Motor neuron (in vitro differentiated cells): Measurements from ENCODE around the gene METTL2A. TPM values are rescaled to one million over a fixed set of nuclear protein-coding genes. Genes with fewer than 3 reads are reported as not detected.
A peak's percentile ranks its signal among the peaks of the same experiment; 100 is the strongest.
"Not testable (repeated sequence)": the region's sequence is repeated elsewhere in the genome, so short reads cannot be mapped to it uniquely, and the experiment has no call there.

Experiments
- ATAC-seq, 8 experiments: fragments of 200-7000 bp; cut with Tn5 transposase; replicated peaks in 6 of 8; 2 replicates each; pipeline ENCODE4 v1.8.0; 2021; ENCODE audit warnings: mild to moderate bottlenecking in 8 of 8, moderate library complexity in 8 of 8
- H3K27ac ChIP-seq, 2 donors: fragments of 250-450 bp; sonication (Bioruptor Pico); 2 replicates each; pipeline ENCODE4 v1.9.0; 2021; ENCODE audit warnings: antibody characterized with exemption in 2 of 2, mild to moderate bottlenecking in 2 of 2, moderate library complexity in 1 of 2
- H3K4me1 ChIP-seq, 2 donors: fragments of 250-450 bp; sonication (Bioruptor Pico); replicated peaks in 1 of 2; 2 replicates each; pipeline ENCODE4 v1.6.1; 2021; ENCODE audit warnings: antibody characterized with exemption in 2 of 2, mild to moderate bottlenecking in 2 of 2, moderate library complexity in 1 of 2
- H3K4me3 ChIP-seq, 5 donors: fragments of 250-450 bp; sonication (Bioruptor Pico); 2 replicates each; pipeline ENCODE4 v1.9.0; 2021; ENCODE audit warnings: antibody characterized with exemption in 5 of 5, mild to moderate bottlenecking in 5 of 5, moderate library complexity in 4 of 5
- WGBS, 10 experiments: fragments of 450-650 bp; shearing (Covaris generic); methylation state at CpG; one replicate each; pipeline ENCODE4 v1.0.0; 2022; 5-methylcytosine and 5-hydroxymethylcytosine counted together
- in situ Hi-C, 9 experiments: fragments of 400-800 bp; cut with MboI; loops; one replicate each; pipeline ENCODE4 v1.15.0; 2021; ENCODE audit warnings: low sequenced_read_pairs in 9 of 9, low pct_unique_long_range_greater_than_20kb in 2 of 9; ENCODE audit not compliant: unreplicated experiment in 9 of 9
- total RNA-seq, 8 experiments: library from RNA; unstranded; fragments of 300-600 nt; gene quantifications; 2 replicates each; pipeline versions ENCODE4 v1.2.3 to v1.2.4, GENCODE V29; 2022

The METTL2A gene
- total RNA-seq, 8 experiments from 2014 or later: 21.9 to 42.3 (median 25.4) TPM

DNA sequence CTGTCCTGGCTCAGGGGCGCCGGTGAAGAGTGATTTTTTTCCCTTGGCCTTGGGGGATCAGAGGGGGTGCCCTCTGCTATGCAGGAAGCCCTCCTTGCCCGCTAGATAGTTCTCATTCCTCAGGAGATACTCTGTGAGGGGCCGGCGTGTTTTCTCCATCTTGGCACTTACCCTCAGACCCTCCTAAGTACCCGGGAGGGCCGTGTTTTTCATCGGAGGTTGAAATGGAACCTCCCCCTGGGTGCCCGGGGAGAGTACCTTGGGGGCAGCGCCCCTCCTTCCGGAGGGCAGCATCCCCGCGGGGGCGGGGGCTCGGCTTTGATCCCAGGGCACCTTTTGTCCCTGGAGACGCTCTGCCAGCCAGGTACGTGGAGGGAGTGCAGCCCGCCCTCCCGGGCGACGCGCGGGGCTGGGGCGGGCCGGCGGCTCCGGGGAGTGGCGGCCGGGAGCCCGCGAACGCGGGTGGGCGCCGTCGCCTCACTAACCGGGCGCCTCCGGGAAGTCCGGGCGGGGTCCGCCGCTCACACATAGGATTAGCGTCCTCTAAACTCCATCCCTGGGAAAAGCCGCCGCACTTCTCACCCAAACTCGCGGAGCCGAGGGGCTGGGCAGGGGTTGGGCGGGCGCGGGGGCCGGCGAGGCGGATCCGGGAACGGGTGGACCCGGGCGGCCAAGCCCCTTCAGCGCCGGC lies 54.2 kb downstream of the METTL2A start:
- H3K27ac ChIP-seq: peak overlapping the region; percentile 85 to 95
- 0 to 33% (median 30%) methylated on average over 1 to 2 of the region's 61 CpGs; no CpG with 5 or more reads in 5 of the 10 experiments for WGBS, 10 experiments
- peak overlapping the region; percentile 83 to 100 (median 100) for H3K4me3 ChIP-seq
- ATAC-seq: peak in 6 of 8 experiments; percentile 29 to 67 (median 40)
- in situ Hi-C loops: not testable (repeated sequence)
- H3K4me1 ChIP-seq: peaks cover 12 to 15% of the 10 kb centered on the region in 2 donors

DNA sequence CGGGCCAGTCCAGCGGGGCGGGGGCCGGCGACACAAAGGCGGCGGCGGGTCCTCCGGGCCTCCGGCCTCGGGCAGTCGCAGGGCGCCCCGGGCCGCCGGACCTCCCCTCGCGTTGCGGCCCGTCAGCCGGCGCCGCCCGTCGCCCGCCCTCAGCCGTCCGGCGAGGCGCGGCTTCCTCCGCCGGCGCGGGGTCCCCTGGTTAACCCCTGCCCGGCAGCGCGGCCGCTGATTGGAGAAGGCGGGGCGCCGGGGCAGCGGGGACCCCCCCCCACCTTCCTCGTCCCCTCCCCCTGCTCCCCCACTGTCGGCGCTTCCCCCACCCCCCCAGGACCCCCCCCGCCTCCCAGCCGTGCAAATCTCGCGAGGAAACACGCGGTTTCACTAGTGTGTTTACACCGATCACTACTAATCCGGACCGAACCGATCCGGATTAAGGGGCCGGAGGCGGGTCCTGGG lies 54.8 kb downstream of the METTL2A start, which contains the start of gene TLK2:
TSS of gene TLK2 (plus strand) at position 402 of the 456 bp plus-strand sequence. CDS start 2,301 bp downstream, outside the sequence.
- peak within 1 kb of the TSS; percentile 83 to 100 (median 100) for H3K4me3 ChIP-seq
- peaks cover 6 to 15% of the 10 kb centered on the region in 2 donors for H3K4me1 ChIP-seq
- ATAC-seq: peak; percentile 62 to 88 (median 84)
- in situ Hi-C loops: no loop called here
- WGBS, 10 experiments: no CpG with 5 or more reads among the region's 59 CpGs
- H3K27ac ChIP-seq: peak within 1 kb of the TSS; percentile 95 to 98

DNA sequence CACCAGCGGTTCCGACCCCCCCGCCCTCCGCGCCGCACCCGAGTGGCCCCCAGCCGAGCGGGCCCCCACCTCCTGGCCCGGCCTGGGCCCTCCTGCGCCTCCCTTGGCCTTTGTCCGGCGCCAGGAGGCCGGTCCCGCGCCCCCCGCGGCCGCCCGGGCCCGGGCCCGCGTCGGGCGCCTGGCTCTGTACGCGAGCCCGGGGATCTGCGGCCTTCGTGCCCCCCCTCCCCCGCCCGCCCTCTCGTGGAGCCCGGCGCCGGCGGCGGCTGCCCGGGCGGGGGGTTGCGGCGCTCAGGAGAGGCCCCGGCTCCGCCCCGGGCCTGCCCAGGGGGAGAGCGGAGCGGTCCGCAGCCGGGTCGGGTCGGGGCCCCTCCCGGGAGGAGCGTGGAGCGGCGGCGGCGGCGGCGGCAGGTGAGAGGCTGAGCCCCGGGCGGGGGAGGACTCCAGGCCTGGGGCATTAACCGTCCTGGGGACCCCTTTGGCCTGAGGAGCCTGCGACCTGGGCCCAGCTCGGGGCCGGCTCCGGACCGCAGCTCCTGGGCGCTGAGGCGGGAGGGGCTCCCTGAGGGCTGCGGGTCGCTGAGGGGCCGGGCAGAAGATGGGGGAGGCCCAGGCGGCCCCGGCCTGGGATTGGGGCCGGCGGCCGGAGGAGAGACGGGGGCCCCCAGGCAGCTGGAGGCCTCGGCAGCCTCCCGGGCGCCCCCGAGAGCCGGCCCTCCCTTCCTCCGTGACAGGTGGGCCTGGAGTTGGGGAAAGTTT lies 55.4 kb downstream of the METTL2A start:
- ATAC-seq: peak in 7 of 8 experiments; percentile 8 to 43 (median 22)
- no CpG with 5 or more reads among the region's 84 CpGs for WGBS, 10 experiments
- H3K27ac ChIP-seq: peak overlapping the region; percentile 95 to 98
- in situ Hi-C loops: not testable (repeated sequence)
- H3K4me3 ChIP-seq: peak overlapping the region; percentile 83 to 100 (median 100)
- peaks cover 6 to 15% of the 10 kb centered on the region in 2 donors for H3K4me1 ChIP-seq

DNA sequence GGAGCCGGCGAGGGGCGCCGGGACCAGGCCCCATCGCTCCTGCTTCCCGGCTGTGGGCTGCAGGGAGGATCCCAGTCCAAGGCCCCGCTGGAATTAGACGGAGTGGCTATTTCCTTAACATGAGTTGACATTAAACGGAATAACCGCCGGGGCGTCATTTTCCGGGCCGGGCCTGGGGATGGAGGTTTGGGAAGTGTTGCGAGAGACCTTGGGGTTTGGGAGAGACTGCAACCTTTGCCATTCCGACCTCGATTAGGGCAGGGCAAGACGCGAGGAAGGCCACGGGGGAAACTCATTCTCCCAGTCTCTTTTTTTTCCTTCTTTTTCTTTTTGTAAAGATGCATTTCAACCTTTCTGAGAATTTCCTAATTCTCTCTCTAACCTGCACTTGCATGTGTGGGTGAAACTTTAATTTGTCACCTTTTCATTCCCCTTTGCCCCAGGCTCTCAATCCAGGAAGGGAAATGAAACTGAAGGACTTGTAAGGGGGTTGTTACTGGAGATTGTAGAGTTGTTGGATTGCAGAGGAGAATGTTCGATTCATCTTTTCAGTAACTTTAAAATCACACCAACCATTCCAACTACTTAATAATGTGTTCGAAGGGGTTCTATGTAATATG lies 56.1 kb downstream of the METTL2A start:
- peak overlapping the region; percentile 83 to 100 (median 100) for H3K4me3 ChIP-seq
- H3K4me1 ChIP-seq: peaks cover 6 to 15% of the 10 kb centered on the region in 2 donors
- peak in 3 of 8 experiments; percentile 2 to 6 (median 4) for ATAC-seq
- 0% methylated on average over 1 to 5 of the region's 22 CpGs; no CpG with 5 or more reads in 7 of the 10 experiments for WGBS, 10 experiments
- in situ Hi-C loops: not testable (repeated sequence)
- H3K27ac ChIP-seq: peak overlapping the region; percentile 95 to 98

DNA sequence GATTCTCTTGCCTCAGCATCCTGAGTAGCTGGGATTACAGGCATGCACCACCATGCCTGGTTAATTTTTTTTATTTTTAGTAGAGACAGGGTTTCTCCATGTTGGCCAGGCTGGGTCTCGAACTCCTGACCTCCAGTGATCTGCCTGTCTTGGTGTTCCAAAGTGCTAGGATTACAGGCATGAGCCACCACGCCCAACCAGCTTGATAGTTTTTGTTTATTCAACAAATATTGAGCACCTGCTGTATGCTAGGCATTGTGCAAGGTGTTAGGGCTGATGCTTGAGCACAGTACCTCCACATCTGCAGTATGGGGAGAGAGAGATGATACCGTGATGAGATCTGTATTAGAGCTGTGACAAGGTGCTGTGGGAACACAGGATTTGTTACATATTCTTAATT lies 58.9 kb downstream of the METTL2A start:
- WGBS, 10 experiments: 100% methylated on average over 1 of the region's 3 CpGs; no CpG with 5 or more reads in 8 of the 10 experiments
- ATAC-seq, H3K27ac ChIP-seq, H3K4me1 ChIP-seq, in situ Hi-C loops, H3K4me3 ChIP-seq: not testable (repeated sequence)

DNA sequence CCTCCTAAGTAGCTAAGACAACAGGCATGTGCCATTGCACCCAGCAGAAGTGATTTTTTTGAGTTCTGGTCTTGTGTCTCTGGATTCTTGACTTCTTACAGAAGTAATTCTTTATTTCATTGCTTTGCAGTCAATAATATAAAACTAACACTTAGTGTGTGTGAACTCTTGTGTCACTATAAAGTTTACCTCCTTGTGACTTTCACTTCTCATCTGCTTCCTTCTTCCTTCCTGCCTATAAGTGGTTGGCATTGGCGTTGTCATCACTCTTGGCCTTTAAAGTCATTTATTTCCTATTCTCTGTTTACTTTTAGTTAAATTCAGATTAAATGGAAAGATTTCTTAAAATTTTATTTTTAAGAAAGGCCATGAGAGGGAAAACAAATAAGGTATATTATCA lies 67.3 kb downstream of the METTL2A start:
- H3K27ac ChIP-seq, H3K4me1 ChIP-seq, ATAC-seq, in situ Hi-C loops, H3K4me3 ChIP-seq: not testable (repeated sequence)
- 100% methylated on average over 1 of the region's 1 CpG; no CpG with 5 or more reads in 9 of the 10 experiments for WGBS, 10 experiments

DNA sequence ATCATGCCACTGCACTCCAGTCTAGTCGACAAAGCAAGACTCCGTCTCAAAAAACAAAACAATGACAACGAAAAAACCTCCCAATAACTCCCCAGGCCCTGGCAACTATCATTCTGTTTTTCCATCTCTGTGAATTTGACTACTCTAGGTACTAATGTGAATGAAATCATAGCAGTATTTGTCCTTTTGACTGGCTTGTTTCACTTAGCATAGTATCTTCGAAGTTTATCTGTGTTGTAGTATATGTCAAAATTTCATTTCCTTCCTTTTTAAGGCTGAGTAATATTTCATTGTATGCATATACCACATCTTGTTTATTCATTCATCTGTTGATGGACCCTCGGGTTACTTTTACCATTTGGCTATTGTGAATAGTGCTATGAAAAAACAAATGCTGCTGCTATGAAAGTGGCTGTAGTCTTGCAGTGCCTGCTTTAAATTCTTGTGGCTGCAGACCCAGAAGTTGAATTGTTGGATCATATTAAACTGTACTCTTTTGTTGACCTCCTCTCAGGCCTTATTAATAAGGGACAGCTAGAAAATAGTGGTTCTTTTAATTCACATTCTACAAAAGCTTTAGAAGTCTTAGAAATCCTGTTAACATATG lies 69.5 kb downstream of the METTL2A start:
- in situ Hi-C loops, H3K4me3 ChIP-seq, H3K4me1 ChIP-seq, H3K27ac ChIP-seq, ATAC-seq: not testable (repeated sequence)
- 60 to 100% (median 100%) methylated on average over 1 to 5 of the region's 5 CpGs; no CpG with 5 or more reads in 3 of the 10 experiments for WGBS, 10 experiments

DNA sequence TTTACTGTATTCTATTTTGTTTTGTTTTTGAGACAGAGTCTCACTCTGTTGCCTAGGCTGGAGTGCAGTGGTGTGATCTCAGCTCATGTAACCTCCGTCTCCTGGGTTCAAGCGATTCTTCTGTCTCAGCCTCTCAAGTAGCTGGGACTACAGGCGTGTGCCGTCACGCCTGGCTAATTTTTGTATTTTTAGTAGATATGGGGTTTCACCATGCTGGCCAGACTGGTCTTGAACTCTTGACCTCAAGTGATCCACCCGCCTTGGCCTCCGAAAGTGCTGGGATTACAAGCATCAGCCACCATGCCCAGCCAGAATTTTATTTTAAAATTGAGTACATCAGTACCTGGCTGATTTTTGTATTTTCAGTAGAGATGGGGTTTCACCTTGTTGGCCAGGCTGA lies 70.4 kb downstream of the METTL2A start:
- WGBS, 10 experiments: 80 to 100% methylated on average over 1 to 2 of the region's 7 CpGs; no CpG with 5 or more reads in 8 of the 10 experiments
- H3K27ac ChIP-seq, in situ Hi-C loops, H3K4me3 ChIP-seq, H3K4me1 ChIP-seq, ATAC-seq: not testable (repeated sequence)

DNA sequence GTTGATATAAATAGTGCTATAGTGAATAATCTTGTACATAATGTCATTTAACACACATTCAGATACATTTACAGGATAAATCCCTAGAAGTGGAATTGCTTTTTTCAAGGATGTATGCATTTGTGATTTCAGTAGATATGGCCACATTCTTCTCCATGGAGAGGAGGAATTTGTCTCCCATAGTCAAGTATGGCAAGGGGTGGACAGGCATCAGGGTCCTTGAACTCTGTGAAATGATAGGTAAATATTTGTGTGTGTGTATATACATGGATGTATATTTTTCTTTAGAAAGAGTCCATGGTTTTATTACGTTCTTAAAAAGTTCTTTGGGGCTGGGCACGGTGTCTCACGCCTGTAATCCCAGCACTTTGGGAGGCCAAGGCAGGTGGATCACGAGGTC lies 72.6 kb downstream of the METTL2A start:
- not testable (repeated sequence) for ATAC-seq

DNA sequence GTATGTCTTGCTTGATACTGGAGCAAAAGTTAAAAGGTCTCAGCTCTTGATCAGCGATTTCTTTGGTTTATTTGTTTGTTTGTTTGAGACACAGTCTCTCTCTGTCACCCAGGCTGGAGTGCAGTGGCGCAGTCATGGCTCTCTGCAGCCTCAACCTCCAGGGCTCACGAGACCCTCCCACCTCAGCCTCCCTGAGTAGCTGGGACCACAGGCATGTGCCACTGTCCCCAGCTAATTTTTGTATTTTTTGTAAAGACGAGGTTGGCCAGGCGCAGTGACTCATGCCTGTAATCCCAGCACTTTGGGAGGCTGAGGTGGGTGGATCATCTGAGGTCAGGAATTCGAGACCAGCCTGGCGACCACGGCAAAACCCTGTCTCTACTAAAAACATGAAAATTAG lies 75.1 kb downstream of the METTL2A start:
- H3K4me3 ChIP-seq, ATAC-seq, H3K27ac ChIP-seq, H3K4me1 ChIP-seq, in situ Hi-C loops: not testable (repeated sequence)
- WGBS, 10 experiments: 90 to 100% (median 100%) methylated on average over 1 to 4 of the region's 8 CpGs; no CpG with 5 or more reads in 7 of the 10 experiments

More for the DNA sequence above, 72.6 kb downstream of the METTL2A start:
- 100% methylated on average over 1 of the region's 4 CpGs; no CpG with 5 or more reads in 8 of the 10 experiments for WGBS, 10 experiments
- H3K27ac ChIP-seq, in situ Hi-C loops, H3K4me1 ChIP-seq, H3K4me3 ChIP-seq: not testable (repeated sequence)
